NT2/D1 (cell line): ENCODE data around the gene SLC45A1.

ENCODE experiments used
- YY1 ChIP-seq: IDR thresholded peaks from 2 replicates; pipeline ENCODE4 v1.6.1; 2011; ENCODE audit not compliant: insufficient read length, insufficient read depth
- ZNF274 ChIP-seq: IDR thresholded peaks from 2 replicates; pipeline ENCODE4 v1.6.1; 2011; ENCODE audit warnings: mild to moderate bottlenecking, low read depth, low read length

- TF ChIP-seq YY1 (no peak), ZNF274 (no peak)
Observed at GRCh38 chr1:8303141-8303540, 14.8 kb upstream of the SLC45A1 start.
